GM21786 (cell line): Measurements from ENCODE around the gene SIDT2.
"Not testable (repeated sequence)": the region's sequence is repeated elsewhere in the genome, so short reads cannot be mapped to it uniquely, and the experiment has no call there.

Experiments
- ATAC-seq: cut with Tn5 transposase; IDR thresholded peaks from one replicate; pipeline ENCODE4 v1.9.1; 2021; ENCODE audit not compliant: unreplicated experiment

Gene SIDT2

GRCh38 chr11:117171404-117172061 lies 7.0 kb upstream of the SIDT2 start:
- ATAC-seq: no peak

- ATAC-seq: no peak
These were observed 5.7 kb upstream of the SIDT2 start for GRCh38 chr11:117172724-117173421.

GRCh38 chr11:117175104-117175503 lies 3.4 kb upstream of the SIDT2 start:
- ATAC-seq: no peak

GRCh38 chr11:117175781-117176180 lies 2.8 kb upstream of the SIDT2 start:
- no peak for ATAC-seq

- ATAC-seq: no peak
These were observed 2.4 kb upstream of the SIDT2 start for GRCh38 chr11:117176186-117176585.

GRCh38 chr11:117177534-117178209 lies 871 bp upstream of the SIDT2 start:
- no peak for ATAC-seq

- peak; percentile 13 for ATAC-seq
These were observed 781 bp downstream of the SIDT2 start for GRCh38 chr11:117179048-117179999.

- ATAC-seq: no peak
These were observed 1.5 kb downstream of the SIDT2 start for GRCh38 chr11:117180020-117180419.

- no peak for ATAC-seq
These were observed 2.4 kb downstream of the SIDT2 start for GRCh38 chr11:117180661-117181585.

- ATAC-seq: no peak
These were observed 3.3 kb downstream of the SIDT2 start for GRCh38 chr11:117181586-117182550.

GRCh38 chr11:117182551-117182935 lies 4.0 kb downstream of the SIDT2 start:
- ATAC-seq: no peak

- not testable (repeated sequence) for ATAC-seq
These were observed 4.6 kb downstream of the SIDT2 start for GRCh38 chr11:117183178-117183577.

- no peak for ATAC-seq
These were observed 5.3 kb downstream of the SIDT2 start for GRCh38 chr11:117183724-117184349.

GRCh38 chr11:117185736-117186430 lies 7.3 kb downstream of the SIDT2 start:
- no peak for ATAC-seq

GRCh38 chr11:117186431-117186761 lies 7.9 kb downstream of the SIDT2 start:
- ATAC-seq: no peak

- no peak for ATAC-seq
These were observed 8.5 kb downstream of the SIDT2 start for GRCh38 chr11:117187007-117187406.

- no peak for ATAC-seq
These were observed 8.9 kb downstream of the SIDT2 start for GRCh38 chr11:117187428-117187798.
